ENCODE results near the gene ATG2B.

The ATG2B gene

GRCh38 chr14:96263347-96264199 is 99.6 kb downstream of the ATG2B start:
- no peak for FAIRE-seq
- no peak for TF ChIP-seq CTCF (IDR thresholded peaks at IDR 0.05; ENCODE audit: insufficient read depth, missing control alignments)
- DNase-seq (ENCODE audit: insufficient read length, low spot score): no peak

GRCh38 chr14:96261772-96262655 is 101.1 kb downstream of the ATG2B start:
- TF ChIP-seq CTCF (IDR thresholded peaks at IDR 0.05; ENCODE audit: insufficient read depth, missing control alignments): no peak
- DNase-seq (ENCODE audit: insufficient read length, low spot score) (no peak), FAIRE-seq (no peak)

GRCh38 chr14:96261053-96261452 is 102.1 kb downstream of the ATG2B start:
- DNase-seq (ENCODE audit: insufficient read length, low spot score): no peak
- no peak for FAIRE-seq

GRCh38 chr14:96260341-96260821 is 102.8 kb downstream of the ATG2B start:
- TF ChIP-seq CTCF (IDR thresholded peaks at IDR 0.05; ENCODE audit: insufficient read depth, missing control alignments): no peak
- DNase-seq (ENCODE audit: insufficient read length, low spot score) (no peak), FAIRE-seq (no peak)

More at GRCh38 chr14:96261053-96261452, 102.1 kb downstream of the ATG2B start:
- no peak for TF ChIP-seq CTCF (IDR thresholded peaks at IDR 0.05; ENCODE audit: insufficient read depth, missing control alignments)

- TF ChIP-seq CTCF (IDR thresholded peaks at IDR 0.05; ENCODE audit: insufficient read depth, missing control alignments): no peak
- no peak for FAIRE-seq
Measured at GRCh38 chr14:96257900-96258299, 105.2 kb downstream of the ATG2B start.

GRCh38 chr14:96257056-96257455 is 106.1 kb downstream of the ATG2B start:
- TF ChIP-seq CTCF (IDR thresholded peaks at IDR 0.05; ENCODE audit: insufficient read depth, missing control alignments): no peak
- no peak for DNase-seq (ENCODE audit: insufficient read length, low spot score)
- FAIRE-seq: no peak

More at GRCh38 chr14:96257900-96258299, 105.2 kb downstream of the ATG2B start:
- no peak for DNase-seq (ENCODE audit: insufficient read length, low spot score)

All from D721Med (cell line).